KMS-11 (cell line): Measurements from ENCODE around the gene ZKSCAN3.
A peak's percentile ranks its signal among the peaks of the same experiment; 100 is the strongest.

Source experiments
- H2AFZ ChIP-seq: fragments of 200-600 bp; sonication (generic); 2 replicates; pipeline ENCODE4 v1.6.1; 2016; ENCODE audit warnings: antibody characterized with exemption, mixed run types, low read depth
- H3K27ac ChIP-seq: fragments of 200-600 bp; sonication (generic); 2 replicates; pipeline ENCODE4 v1.6.1; 2016; ENCODE audit warnings: mild to moderate bottlenecking, mixed run types
- H3K27me3 ChIP-seq: fragments of 200-600 bp; sonication (generic); 2 replicates; pipeline ENCODE4 v1.6.1; 2017; ENCODE audit warnings: mild to moderate bottlenecking, low read depth, mixed run types, moderate library complexity; ENCODE audit not compliant: insufficient read depth
- H3K36me3 ChIP-seq: fragments of 200-600 bp; sonication (generic); 2 replicates; pipeline ENCODE4 v1.6.1; 2017; ENCODE audit warnings: mild to moderate bottlenecking, mixed run types; ENCODE audit not compliant: insufficient read depth
- H3K4me1 ChIP-seq: fragments of 200-600 bp; sonication (generic); 2 replicates; pipeline ENCODE4 v1.6.1; 2016; ENCODE audit warnings: mild to moderate bottlenecking, low read depth, mixed run types; ENCODE audit not compliant: poor library complexity, severe bottlenecking
- H3K4me2 ChIP-seq: fragments of 200-600 bp; sonication (generic); 2 replicates; pipeline ENCODE4 v1.7.0; 2016; ENCODE audit warnings: mild to moderate bottlenecking, mixed run types
- H3K4me3 ChIP-seq: fragments of 200-600 bp; sonication (generic); IDR thresholded peaks from 2 replicates; pipeline ENCODE4 v1.6.1; 2017; ENCODE audit warnings: low read depth, low read length, mixed read lengths; ENCODE audit not compliant: insufficient read depth
- H3K79me2 ChIP-seq: fragments of 200-600 bp; sonication (generic); 2 replicates; pipeline ENCODE4 v1.6.1; 2016; ENCODE audit warnings: low read depth, mixed run types; ENCODE audit not compliant: insufficient read depth
- H3K9ac ChIP-seq: fragments of 200-600 bp; sonication (generic); 2 replicates; pipeline ENCODE4 v1.6.1; 2016; ENCODE audit warnings: mild to moderate bottlenecking, mixed run types
- H4K20me1 ChIP-seq: fragments of 200-600 bp; sonication (generic); 2 replicates; pipeline ENCODE4 v1.6.1; 2016; ENCODE audit warnings: mild to moderate bottlenecking, mixed run types; ENCODE audit not compliant: insufficient read depth
- TF ChIP-seq, protein P1 (sequence below): fragments of 200-600 bp; sonication (generic); conservative IDR thresholded peaks from 2 replicates; pipeline ENCODE4 v1.6.1; 2017; ENCODE audit warnings: low read depth, mild to moderate bottlenecking, antibody characterized with exemption, low read length, moderate library complexity, mixed read lengths

The ZKSCAN3 gene

GRCh38 chr6:28353981-28354676, 4.4 kb downstream of the ZKSCAN3 start:
- H3K4me2 ChIP-seq = no peak overlapping the region
- H2AFZ ChIP-seq = no peak overlapping the region
- no peaks in the 10 kb centered on the region for H4K20me1 ChIP-seq
- H3K27me3 ChIP-seq = no peaks in the 10 kb centered on the region
- no peak overlapping the region for H3K9ac ChIP-seq
- no peaks in the 10 kb centered on the region for H3K36me3 ChIP-seq
- H3K4me3 ChIP-seq = no peak overlapping the region
- peaks cover 3% of the 10 kb centered on the region; the same call in 1 of the 2 replicates for H3K79me2 ChIP-seq
- TF ChIP-seq, protein P1, sequence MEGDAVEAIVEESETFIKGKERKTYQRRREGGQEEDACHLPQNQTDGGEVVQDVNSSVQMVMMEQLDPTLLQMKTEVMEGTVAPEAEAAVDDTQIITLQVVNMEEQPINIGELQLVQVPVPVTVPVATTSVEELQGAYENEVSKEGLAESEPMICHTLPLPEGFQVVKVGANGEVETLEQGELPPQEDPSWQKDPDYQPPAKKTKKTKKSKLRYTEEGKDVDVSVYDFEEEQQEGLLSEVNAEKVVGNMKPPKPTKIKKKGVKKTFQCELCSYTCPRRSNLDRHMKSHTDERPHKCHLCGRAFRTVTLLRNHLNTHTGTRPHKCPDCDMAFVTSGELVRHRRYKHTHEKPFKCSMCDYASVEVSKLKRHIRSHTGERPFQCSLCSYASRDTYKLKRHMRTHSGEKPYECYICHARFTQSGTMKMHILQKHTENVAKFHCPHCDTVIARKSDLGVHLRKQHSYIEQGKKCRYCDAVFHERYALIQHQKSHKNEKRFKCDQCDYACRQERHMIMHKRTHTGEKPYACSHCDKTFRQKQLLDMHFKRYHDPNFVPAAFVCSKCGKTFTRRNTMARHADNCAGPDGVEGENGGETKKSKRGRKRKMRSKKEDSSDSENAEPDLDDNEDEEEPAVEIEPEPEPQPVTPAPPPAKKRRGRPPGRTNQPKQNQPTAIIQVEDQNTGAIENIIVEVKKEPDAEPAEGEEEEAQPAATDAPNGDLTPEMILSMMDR = no peak
- no peak overlapping the region for H3K27ac ChIP-seq
- H3K4me1 ChIP-seq = peaks cover 20% of the 10 kb centered on the region

- no peaks in the 10 kb centered on the region for H4K20me1 ChIP-seq
- H3K4me1 ChIP-seq = peaks cover 17% of the 10 kb centered on the region
- H2AFZ ChIP-seq = 0 out of 2 replicates have a peak overlapping the region, but pooled peaks have one; percentile 66
- peaks cover 3% of the 10 kb centered on the region; the same call in 1 of the 2 replicates for H3K79me2 ChIP-seq
- no peak overlapping the region for H3K4me3 ChIP-seq
- H3K27ac ChIP-seq = no peak overlapping the region
- TF ChIP-seq, protein P1 = no peak
- H3K36me3 ChIP-seq = no peaks in the 10 kb centered on the region
- H3K27me3 ChIP-seq = no peaks in the 10 kb centered on the region
- no peak overlapping the region for H3K9ac ChIP-seq
- H3K4me2 ChIP-seq = no peak overlapping the region
These were observed 5.2 kb downstream of the ZKSCAN3 start for GRCh38 chr6:28354688-28355554.

DNA sequence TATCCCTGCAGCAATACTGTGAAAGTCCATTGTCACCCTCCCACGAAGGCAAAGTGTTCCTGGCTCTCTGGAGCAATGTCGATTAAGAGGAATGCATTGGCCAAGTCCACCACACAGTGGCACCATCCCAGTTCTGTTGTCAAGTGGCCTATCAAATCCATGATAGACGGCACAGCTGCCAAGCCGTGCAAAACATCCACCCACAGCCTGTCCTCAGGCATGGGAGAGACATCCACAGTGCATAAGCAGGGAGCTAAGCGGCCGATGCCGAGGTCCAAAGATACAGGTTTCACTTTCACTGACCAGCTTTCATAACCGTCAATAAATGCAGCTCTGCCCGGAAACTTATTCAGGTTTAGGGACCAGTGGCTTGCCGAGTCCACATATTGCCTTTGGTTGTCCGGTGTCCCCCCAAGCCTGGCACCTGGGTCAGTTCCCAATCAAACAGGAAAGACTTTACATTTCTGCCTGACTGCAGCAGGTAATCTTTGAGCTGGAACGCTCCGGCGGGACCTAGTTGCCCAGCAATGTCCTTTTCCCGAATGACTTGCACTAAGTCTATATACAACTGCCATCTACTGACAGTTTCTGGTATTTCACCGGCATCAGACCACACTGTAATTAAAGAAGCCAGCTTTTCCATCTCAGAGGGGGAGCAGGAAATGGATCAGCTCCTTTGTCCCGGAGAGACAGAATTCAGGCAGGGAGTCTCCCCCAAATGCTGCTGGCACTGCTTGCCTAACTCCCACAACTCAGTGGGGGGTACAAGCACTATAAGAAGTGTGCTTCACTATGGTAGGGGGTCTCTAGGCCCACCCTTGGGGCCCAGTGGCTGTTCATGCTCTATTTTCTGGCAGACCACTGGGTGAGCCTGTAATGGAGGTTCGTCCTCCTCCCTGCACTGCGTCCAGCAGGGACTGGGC, 6.3 kb downstream of the ZKSCAN3 start:
- Histone ChIP-seq H3K4me1 (peaks cover 10% of the 10 kb centered on the region), H3K4me2 (peak overlapping the region; percentile 65; the same call in 1 of the 2 replicates), H3K27ac (peak overlapping the region; percentile 25; the same call in 1 of the 2 replicates), H3K4me3 (no peak overlapping the region), H2AFZ (peak overlapping the region; percentile 66), H4K20me1 (no peaks in the 10 kb centered on the region), H3K79me2 (peaks cover 3% of the 10 kb centered on the region; the same call in 1 of the 2 replicates), H3K9ac (peak overlapping the region; percentile 40; the same call in 1 of the 2 replicates), H3K27me3 (no peaks in the 10 kb centered on the region), H3K36me3 (no peaks in the 10 kb centered on the region)
- TF ChIP-seq, protein P1 = peak; percentile 78

- H4K20me1 ChIP-seq = no peaks in the 10 kb centered on the region
- H3K27me3 ChIP-seq = no peaks in the 10 kb centered on the region
- no peak overlapping the region for H3K27ac ChIP-seq
- H2AFZ ChIP-seq = no peak overlapping the region
- H3K4me2 ChIP-seq = no peak overlapping the region
- no peaks in the 10 kb centered on the region for H3K36me3 ChIP-seq
- H3K79me2 ChIP-seq = peaks cover under 1% of the 10 kb centered on the region; the same call in 1 of the 2 replicates
- TF ChIP-seq, protein P1 = no peak
- H3K4me3 ChIP-seq = no peak overlapping the region
- H3K4me1 ChIP-seq = peaks cover 7% of the 10 kb centered on the region
- H3K9ac ChIP-seq = no peak overlapping the region
These were observed 6.9 kb downstream of the ZKSCAN3 start for GRCh38 chr6:28356666-28357020.
